ENCODE measurements around the gene NPBWR2.

- TF ChIP-seq CTCF (IDR thresholded peaks at IDR 0.05), result no peak
- no peak for TF ChIP-seq POLR2A (IDR thresholded peaks at IDR 0.05)
- TF ChIP-seq EP300 (IDR thresholded peaks at IDR 0.05), result no peak
Measured at GRCh38 chr20:64065062-64065973, 42.0 kb downstream of the NPBWR2 start.
